DMS153 (cell line): Measurements from ENCODE around the gene NOX1.
"Not testable (repeated sequence)": the region's sequence is repeated elsewhere in the genome, so short reads cannot be mapped to it uniquely, and the experiment has no call there.

Experiments used
- DNase-seq: peaks from one replicate; lab custom pipeline; 2025; lab: John Stamatoyannopoulos, UW

Gene NOX1

GRCh38 chrX:100819534-100819836 lies 54.7 kb downstream of the NOX1 start:
- DNase-seq, result no peak

GRCh38 chrX:100817340-100817739 lies 56.8 kb downstream of the NOX1 start:
- no peak for DNase-seq

DNA sequence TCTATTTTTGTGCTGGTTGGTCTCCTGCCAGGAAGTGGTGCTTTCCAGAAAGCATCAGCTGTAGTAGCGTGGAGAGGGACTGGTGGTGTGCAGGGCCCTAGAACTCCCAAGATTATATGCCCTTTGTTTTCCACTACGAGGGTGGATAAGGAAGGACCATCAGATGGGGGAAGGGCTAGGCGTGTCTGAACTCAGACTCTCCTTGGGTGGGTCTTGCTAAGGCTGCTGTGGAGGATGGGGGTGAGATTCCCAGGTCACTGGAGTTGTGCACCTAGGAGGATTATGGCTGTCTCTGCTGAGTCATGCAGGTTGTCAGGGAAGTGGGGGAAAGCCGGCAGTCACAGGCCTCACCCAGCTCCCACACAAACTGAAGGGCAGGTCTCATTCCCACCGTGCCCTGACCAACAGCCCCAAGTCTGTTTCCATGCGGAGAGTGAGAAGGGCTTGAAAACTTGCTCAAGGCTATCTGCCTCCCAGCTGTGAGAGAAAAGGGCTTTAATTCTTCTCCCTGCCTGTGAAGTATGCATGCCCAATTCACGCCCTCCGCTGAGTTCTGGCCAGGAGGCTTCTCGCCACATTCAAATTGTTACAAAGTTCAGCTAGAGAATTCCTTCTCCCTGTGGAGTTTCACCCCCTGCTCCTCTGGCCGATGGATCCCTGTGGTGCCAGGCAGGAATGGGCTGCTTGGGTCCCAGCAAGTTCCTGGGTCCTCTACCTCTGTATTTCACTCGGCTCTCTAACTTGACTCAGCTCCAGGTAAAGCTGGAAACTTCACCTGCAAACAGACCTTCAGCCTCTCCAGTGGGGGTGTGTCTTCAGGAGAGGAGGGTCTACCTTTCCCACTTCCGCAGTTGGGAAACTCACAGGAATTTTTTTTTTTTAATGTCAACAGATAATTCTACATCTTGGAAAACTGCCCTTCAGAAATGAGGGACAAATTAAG lies 61.7 kb downstream of the NOX1 start:
- no peak for DNase-seq

GRCh38 chrX:100808265-100808664 lies 65.9 kb downstream of the NOX1 start:
- DNase-seq, result not testable (repeated sequence)

DNA sequence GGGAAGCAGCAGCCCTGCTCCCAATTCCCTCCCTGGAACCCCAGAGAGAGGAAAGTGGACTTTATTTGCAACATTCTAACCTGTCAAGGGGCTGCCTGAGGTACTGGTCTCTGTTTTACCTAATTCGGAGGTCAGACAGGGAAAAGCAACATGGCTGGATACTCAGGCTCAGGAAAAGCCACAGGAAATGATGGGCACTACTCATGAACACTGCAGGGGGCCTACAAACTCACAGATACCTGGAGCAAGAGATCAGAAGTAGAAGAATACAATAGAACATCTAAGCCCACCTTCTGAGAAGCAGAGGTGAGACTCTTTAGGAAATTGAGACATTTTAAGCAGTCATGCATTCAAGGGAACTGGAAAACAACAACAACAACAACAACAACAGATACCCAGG lies 69.4 kb downstream of the NOX1 start:
- DNase-seq, result no peak

DNA sequence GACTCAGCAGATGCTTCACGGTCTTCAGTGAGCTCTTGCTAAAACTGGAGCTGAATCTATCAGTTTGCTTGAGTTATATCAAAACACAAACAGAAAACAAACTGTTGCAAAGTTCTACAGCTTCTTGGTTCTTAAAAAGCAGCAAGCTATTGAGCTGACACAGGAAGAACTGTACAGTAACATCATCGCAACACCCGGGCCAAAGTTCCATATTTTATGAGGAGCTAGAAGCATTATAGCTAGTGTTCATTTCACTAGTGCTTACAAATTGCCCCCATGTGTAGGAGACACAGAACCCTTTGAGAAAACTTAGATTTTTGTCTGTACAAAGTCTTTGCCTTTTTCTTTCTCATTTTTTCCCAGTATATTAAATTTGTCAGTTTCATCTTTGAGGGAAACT lies 71.3 kb downstream of the NOX1 start:
- no peak for DNase-seq

DNA sequence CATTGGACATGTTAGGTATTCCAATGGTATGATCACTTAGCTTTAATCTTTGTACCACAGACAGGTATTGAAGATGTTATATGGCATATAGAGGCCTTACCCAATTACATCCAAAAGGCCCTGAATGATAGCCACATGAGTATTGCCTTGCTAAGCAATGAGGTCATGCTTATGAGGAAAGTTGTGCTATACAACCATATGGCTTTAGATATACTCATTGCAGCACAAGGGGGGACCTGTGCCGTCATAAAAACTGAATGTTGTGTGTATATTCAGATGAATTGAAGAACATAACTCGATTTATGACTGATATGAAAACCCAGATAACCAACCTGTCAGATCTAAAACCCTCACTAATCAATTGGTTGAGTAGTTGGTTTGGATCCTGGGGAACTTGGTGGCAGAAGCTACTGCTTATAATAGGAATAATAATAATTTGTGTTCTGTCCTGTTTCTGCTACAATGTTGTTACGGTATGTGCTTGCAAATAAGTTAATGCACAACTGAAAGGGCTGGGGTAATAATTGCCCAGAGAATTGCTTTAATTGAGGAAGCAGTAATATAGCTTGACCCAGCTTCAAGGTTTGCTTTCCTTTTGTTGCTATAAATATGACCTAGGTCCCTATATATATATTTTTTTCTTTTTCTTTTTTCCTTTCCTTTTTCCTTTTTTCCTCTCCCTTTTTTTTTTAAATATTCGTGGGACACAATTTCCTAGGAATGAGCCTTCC lies 75.5 kb downstream of the NOX1 start:
- no peak for DNase-seq

DNA sequence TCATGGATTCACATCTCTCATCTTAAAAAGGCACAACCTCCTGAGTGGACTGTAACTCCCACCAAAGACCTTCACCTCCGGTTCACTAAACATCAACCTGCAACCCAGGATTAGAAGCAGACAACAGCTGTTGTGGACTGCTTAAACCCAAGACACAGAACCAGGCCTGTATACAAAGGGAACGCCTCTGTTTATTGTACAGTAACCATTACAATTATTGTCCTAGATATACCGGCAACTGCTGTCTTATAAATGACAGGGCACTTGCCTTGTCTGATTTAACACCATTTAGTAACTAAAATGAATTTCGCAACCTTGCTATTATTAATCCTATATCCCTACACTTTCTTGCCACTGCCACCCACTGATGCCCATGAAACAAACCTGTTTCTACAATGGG lies 76.8 kb downstream of the NOX1 start:
- no peak for DNase-seq

DNA sequence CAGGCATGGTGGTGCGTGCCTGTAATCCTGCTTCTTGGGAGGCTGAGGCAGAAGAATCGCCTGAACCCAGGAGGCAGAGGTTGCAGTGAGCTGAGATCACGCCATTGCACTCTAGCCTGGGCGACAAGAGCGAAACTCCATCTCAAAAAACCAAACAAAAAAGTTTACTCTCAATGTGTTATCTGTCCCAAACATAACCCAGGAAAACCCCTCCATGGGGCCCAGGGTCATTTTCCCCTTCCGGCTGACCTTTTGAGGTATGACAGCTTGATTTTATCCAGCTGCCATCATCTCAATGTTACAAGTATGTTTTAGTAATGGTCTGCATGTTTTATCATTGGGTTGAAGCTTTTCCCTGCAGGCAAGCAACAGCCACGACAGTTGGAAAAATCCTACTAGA lies 77.8 kb downstream of the NOX1 start:
- not testable (repeated sequence) for DNase-seq
